Epithelial cell of proximal tubule (primary cell): ENCODE results near the gene RGL1. TPM values are rescaled to one million over a fixed set of nuclear protein-coding genes. Genes with fewer than 3 reads are reported as not detected.

Source experiments
- DNase-seq: peaks from one replicate; pipeline ENCODE4 v3.0.0-alpha.2; 2011; ENCODE audit warnings: low read depth
- H3K4me3 ChIP-seq: 2 replicates; pipeline ENCODE4 v1.5.1; 2011; ENCODE audit warnings: low read depth, mild to moderate bottlenecking, low read length
- total RNA-seq: library from RNA; depleted of rRNA; stranded (reverse); fragments of >200 nt; gene quantifications from 2 replicates; pipeline ENCODE4 v1.2.3, GENCODE V29; 2015
- TF ChIP-seq, protein P1 (sequence below): conservative IDR thresholded peaks from 2 replicates; pipeline ENCODE4 v1.5.1; 2012; ENCODE audit warnings: low read depth, mild to moderate bottlenecking, low read length

Gene RGL1
- total RNA-seq, 1 donor from 2014 or later = 1.6 TPM

DNA sequence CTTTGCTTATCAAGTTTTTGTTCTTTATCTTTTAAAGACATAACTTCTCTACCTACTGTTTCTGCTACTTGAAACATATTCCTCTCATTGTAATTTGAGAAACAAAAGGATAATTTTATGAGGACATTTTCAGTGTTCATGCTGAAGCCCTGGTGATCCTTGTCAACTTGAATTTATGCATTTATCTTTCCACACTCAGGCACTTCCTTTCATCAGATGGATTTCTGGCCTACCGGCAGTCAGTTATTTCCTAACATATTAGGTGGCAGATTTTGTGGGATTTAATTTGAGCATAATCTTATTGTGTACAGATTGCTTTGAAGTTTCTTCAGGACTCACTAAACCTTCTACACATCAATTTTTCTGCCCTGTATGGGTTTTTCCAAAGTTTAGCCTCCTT is 75.0 kb downstream of the RGL1 start:
- no peak for DNase-seq
- no peak overlapping the region for H3K4me3 ChIP-seq
- TF ChIP-seq, protein P1, sequence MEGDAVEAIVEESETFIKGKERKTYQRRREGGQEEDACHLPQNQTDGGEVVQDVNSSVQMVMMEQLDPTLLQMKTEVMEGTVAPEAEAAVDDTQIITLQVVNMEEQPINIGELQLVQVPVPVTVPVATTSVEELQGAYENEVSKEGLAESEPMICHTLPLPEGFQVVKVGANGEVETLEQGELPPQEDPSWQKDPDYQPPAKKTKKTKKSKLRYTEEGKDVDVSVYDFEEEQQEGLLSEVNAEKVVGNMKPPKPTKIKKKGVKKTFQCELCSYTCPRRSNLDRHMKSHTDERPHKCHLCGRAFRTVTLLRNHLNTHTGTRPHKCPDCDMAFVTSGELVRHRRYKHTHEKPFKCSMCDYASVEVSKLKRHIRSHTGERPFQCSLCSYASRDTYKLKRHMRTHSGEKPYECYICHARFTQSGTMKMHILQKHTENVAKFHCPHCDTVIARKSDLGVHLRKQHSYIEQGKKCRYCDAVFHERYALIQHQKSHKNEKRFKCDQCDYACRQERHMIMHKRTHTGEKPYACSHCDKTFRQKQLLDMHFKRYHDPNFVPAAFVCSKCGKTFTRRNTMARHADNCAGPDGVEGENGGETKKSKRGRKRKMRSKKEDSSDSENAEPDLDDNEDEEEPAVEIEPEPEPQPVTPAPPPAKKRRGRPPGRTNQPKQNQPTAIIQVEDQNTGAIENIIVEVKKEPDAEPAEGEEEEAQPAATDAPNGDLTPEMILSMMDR = no peak

DNA sequence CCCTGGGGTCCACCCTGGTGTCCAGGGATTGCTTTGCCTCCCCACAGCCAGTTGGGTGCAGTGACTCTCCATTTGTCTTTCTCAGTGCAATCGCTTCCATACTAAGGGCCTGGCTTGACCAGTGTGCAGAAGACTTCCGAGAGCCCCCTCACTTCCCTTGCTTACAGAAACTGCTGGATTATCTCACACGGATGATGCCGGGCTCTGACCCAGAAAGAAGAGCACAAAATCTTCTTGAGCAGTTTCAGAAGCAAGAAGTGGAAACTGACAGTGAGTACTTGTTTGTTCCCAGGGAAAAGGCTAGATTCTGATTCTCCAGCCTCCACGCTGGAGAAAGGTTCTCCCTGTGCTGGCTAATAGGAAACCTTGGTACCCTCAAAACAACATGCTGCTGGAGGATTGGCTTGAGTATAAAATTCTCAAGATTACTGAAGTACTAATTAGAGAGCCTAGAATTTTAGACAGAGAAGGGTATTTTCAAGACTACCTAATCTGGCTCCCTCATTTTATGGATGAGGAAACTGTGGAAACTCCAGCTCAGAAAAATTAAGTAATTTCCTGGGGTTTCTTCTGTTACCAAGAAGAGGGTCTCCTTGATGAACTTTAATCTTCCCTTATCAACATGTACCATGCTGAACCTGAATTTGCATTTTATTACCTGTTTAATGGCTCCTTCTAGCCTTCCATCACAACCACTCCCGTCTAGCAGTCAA is 75.8 kb downstream of the RGL1 start:
- TF ChIP-seq, protein P1 = no peak
- no peak for DNase-seq
- no peak overlapping the region for H3K4me3 ChIP-seq

DNA sequence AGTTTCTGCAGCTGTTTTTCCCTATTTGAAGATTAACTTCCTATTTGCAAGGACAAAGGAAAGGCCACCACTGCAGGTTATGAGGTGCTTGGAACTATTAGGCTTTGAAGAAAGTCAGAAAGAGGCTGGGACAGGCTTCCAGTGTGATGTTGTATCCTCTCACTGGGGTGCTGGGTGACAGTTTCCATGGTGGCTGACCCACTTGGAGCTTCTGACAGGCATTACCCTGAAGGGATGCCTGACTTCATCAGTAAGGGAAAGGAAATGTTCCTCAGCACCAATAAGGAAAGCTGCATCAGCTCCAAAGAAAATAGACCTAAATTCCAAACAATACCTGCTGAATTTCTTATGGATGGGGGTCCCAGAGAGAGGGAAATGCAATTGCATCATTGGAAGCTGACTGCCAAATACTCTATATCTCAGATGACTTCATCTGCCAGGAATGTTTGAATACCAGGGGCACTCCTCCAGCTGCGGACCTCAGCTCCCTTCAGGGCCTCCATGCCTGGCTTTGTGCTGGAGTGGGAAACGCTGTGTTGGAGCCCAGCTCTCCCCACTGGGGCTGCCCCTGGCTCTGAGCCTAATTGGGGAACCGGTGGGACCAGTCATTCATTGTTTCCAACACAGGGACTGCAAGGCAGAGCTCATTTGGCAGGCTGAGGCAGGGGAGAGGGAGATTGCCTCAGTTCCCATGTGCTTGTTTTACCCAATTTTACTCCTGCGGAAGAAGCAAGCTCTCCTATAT is 76.6 kb downstream of the RGL1 start:
- no peak for DNase-seq
- H3K4me3 ChIP-seq = no peak overlapping the region
- TF ChIP-seq, protein P1 = no peak

DNA sequence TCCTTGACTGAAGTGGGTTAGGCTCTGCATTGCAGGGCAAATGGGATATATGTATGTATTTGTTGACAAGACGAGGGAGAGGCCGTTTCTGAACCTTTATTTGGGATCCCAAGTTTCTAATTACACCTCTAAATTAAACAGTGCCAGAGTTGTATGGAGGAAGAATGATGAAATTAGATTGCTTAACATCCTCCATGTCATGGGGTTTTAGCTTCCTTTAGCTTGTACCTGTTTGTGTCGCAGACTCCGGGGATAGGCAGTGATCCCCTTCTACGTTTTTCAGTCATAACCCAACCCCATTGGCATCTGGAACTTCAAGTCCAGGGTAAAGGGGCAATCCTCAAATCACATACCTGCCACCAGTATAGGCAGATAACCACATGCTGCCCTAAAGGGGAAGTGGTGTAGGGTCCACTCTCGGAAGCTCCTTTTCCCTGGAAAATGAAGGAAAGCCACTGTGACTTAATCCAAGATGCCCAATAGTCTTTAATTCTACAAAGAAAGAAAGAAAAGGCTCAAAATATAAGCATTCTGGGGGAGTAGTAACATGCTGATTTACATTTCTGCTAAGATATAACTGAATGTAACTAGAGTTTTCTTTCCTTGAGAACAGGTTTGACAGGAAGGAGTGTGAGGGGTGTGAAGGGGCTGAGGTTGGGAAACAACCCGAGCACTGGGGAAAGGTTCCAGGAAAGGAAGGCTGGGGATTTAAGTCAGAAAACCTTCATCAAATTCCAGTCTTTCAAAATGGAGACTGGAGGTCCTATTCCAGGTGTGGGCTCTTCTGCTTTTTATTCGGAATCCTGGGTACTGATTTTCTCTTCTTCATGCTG is 77.6 kb downstream of the RGL1 start:
- DNase-seq = no peak
- TF ChIP-seq, protein P1 = no peak
- H3K4me3 ChIP-seq = no peak overlapping the region

DNA sequence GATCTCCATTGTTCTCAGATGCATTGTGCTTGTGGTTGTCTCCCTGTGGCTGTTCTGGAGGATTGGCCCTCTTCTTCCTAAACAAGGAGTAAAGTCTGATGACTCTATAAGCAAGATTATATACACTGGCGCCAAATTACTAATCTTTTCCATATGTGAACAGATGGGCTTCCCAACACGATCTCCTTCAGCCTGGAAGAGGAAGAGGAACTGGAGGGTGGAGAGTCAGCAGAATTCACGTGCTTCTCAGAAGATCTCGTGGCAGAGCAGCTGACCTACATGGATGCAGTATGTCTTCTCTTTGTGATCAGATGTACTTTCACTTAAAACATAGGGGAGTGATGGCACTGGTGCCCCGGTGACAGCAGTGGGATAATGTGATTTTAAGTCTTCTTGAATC is 78.7 kb downstream of the RGL1 start:
- TF ChIP-seq, protein P1 = no peak
- DNase-seq = no peak
- no peak overlapping the region for H3K4me3 ChIP-seq

DNA sequence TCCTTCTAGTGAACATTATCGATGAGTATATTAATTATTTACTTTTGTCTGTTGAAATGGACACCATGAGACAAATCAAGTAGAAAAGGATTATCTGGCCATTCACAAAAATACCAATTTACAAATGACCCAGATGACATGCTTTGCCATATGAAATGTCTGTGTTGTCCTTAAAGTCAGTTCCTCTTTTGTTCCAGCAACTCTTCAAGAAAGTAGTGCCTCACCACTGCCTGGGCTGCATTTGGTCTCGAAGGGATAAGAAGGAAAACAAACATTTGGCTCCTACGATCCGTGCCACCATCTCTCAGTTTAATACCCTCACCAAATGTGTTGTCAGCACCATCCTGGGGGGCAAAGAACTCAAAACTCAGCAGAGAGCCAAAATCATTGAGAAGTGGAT is 79.6 kb downstream of the RGL1 start:
- H3K4me3 ChIP-seq = no peak overlapping the region
- TF ChIP-seq, protein P1 = no peak
- no peak for DNase-seq
